Esophagus muscularis mucosa (tissue), 4 donors: ENCODE data around the gene PPP1R12C.
A peak's percentile ranks its signal among the peaks of the same experiment; 100 is the strongest.

ENCODE experiments used
- CTCF ChIP-seq, 3 experiments: fragments of 200-600 bp in 2 of 3; fragments of 450-650 bp in 1 of 3; sonication (generic) in 2 of 3; IDR thresholded peaks; one replicate each; pipeline ENCODE4 v1.5.1; 2017 to 2019; ENCODE audit warnings: antibody characterized with exemption in 3 of 3, mild to moderate bottlenecking in 2 of 3, moderate library complexity in 1 of 3
- EP300 ChIP-seq: sonication (generic); formaldehyde crosslinking; IDR thresholded peaks from one replicate; pipeline ENCODE4 v1.6.1; 2017; ENCODE audit warnings: antibody characterized with exemption
- POLR2A ChIP-seq: fragments of 450-650 bp; IDR thresholded peaks from one replicate; pipeline ENCODE4 v1.6.1; 2017; ENCODE audit warnings: antibody characterized with exemption, moderate library complexity, mild to moderate bottlenecking, low read depth
- POLR2AphosphoS5 ChIP-seq, 2 donors: sonication (generic); formaldehyde crosslinking; IDR thresholded peaks; one replicate each; pipeline ENCODE4 v1.6.1; 2017; ENCODE audit warnings: antibody characterized with exemption in 2 of 2

GRCh38 chr19:55149078-55150003, 31.9 kb upstream of the PPP1R12C start, which contains the start of gene TNNT1:
- TF ChIP-seq CTCF (IDR thresholded peaks at IDR 0.05) (no peak), EP300 (no peak), POLR2A (peak; percentile 21), POLR2AphosphoS5 (IDR thresholded peaks at IDR 0.05) (no peak)
